ENCODE results near the gene CENPL. TPM values are rescaled to one million over a fixed set of nuclear protein-coding genes. Genes with fewer than 3 reads are reported as not detected.
"Not testable (repeated sequence)": the region's sequence is repeated elsewhere in the genome, so short reads cannot be mapped to it uniquely, and the experiment has no call there.

Gene CENPL
- total RNA-seq, 1 donor from 2014 or later, result 19.6 TPM

- not testable (repeated sequence) for DNase-seq (ENCODE audit: low spot score in 2 of 2); FAIRE-seq
Observed at GRCh38 chr1:173859547-173859946, 34.9 kb upstream of the CENPL start.

- DNase-seq (ENCODE audit: low spot score in 2 of 2), result no peak
- FAIRE-seq, result no peak
Observed at GRCh38 chr1:173857363-173857917, 32.8 kb upstream of the CENPL start.

GRCh38 chr1:173856903-173857302 is 32.2 kb upstream of the CENPL start:
- FAIRE-seq (no peak), DNase-seq (ENCODE audit: low spot score in 2 of 2) (no peak)

- DNase-seq (ENCODE audit: low spot score in 2 of 2), result no peak
- no peak for FAIRE-seq
Observed at GRCh38 chr1:173856014-173856413, 31.3 kb upstream of the CENPL start.

- DNase-seq (ENCODE audit: low spot score in 2 of 2), result no peak
- no peak for FAIRE-seq
Observed at GRCh38 chr1:173853074-173853473, 28.4 kb upstream of the CENPL start.

GRCh38 chr1:173852105-173852504 is 27.4 kb upstream of the CENPL start:
- FAIRE-seq, result no peak
- DNase-seq (ENCODE audit: low spot score in 2 of 2), result no peak

- FAIRE-seq, result no peak
- no peak for DNase-seq (ENCODE audit: low spot score in 2 of 2)
Observed at GRCh38 chr1:173832748-173833147, 8.1 kb upstream of the CENPL start.

- DNase-seq (ENCODE audit: low spot score in 2 of 2) (no peak), FAIRE-seq (no peak)
Observed at GRCh38 chr1:173827611-173828010, 2.9 kb upstream of the CENPL start.

GRCh38 chr1:173823781-173824314 is 835 bp downstream of the CENPL start:
- FAIRE-seq, result no peak
- DNase-seq (ENCODE audit: low spot score in 2 of 2), result no peak

- DNase-seq (ENCODE audit: low spot score in 2 of 2) (no peak), FAIRE-seq (no peak)
Observed at GRCh38 chr1:173821680-173822079, 3.0 kb downstream of the CENPL start.

- DNase-seq (ENCODE audit: low spot score in 2 of 2), result no peak
- no peak for FAIRE-seq
Observed at GRCh38 chr1:173818459-173818858, 6.2 kb downstream of the CENPL start.

GRCh38 chr1:173813654-173814053 is 11.0 kb downstream of the CENPL start:
- DNase-seq (ENCODE audit: low spot score in 2 of 2); FAIRE-seq: not testable (repeated sequence)

- FAIRE-seq (no peak), DNase-seq (ENCODE audit: low spot score in 2 of 2) (no peak)
Observed at GRCh38 chr1:173802961-173803360, 21.7 kb downstream of the CENPL start.

- not testable (repeated sequence) for DNase-seq (ENCODE audit: low spot score in 2 of 2); FAIRE-seq
Observed at GRCh38 chr1:173799995-173800394, 24.7 kb downstream of the CENPL start.

GRCh38 chr1:173798078-173798477 is 26.6 kb downstream of the CENPL start:
- DNase-seq (ENCODE audit: low spot score in 2 of 2) (no peak), FAIRE-seq (no peak)

GRCh38 chr1:173789841-173790240 is 34.8 kb downstream of the CENPL start:
- FAIRE-seq, result no peak
- DNase-seq (ENCODE audit: low spot score in 2 of 2), result no peak

- FAIRE-seq, result no peak
Observed at GRCh38 chr1:173784997-173785396, 39.7 kb downstream of the CENPL start.

GRCh38 chr1:173779936-173780335 is 44.7 kb downstream of the CENPL start:
- no peak for FAIRE-seq
- DNase-seq (ENCODE audit: low spot score in 2 of 2), result no peak

More at GRCh38 chr1:173784997-173785396, 39.7 kb downstream of the CENPL start:
- DNase-seq (ENCODE audit: low spot score in 2 of 2), result no peak

- FAIRE-seq (no peak), DNase-seq (ENCODE audit: low spot score in 2 of 2) (no peak)
Observed at GRCh38 chr1:173775578-173776226, 49.0 kb downstream of the CENPL start.

- no peak for DNase-seq (ENCODE audit: low spot score in 2 of 2)
- FAIRE-seq, result no peak
Observed at GRCh38 chr1:173771560-173771959, 53.1 kb downstream of the CENPL start.

- DNase-seq (ENCODE audit: low spot score in 2 of 2); FAIRE-seq: not testable (repeated sequence)
Observed at GRCh38 chr1:173770330-173770729, 54.4 kb downstream of the CENPL start.

- no peak for FAIRE-seq
- DNase-seq (ENCODE audit: low spot score in 2 of 2), result no peak
Observed at GRCh38 chr1:173768827-173769226, 55.9 kb downstream of the CENPL start.

Data from frontal cortex (tissue), 4 donors.